GM19025 (cell line): ENCODE measurements around the gene STIMATE.

ENCODE experiments used
- ATAC-seq: cut with Tn5 transposase; IDR thresholded peaks from one replicate; pipeline ENCODE4 v1.9.1; 2021; ENCODE audit warnings: mild to moderate bottlenecking, low read depth, moderate library complexity; ENCODE audit not compliant: unreplicated experiment

Gene STIMATE

DNA sequence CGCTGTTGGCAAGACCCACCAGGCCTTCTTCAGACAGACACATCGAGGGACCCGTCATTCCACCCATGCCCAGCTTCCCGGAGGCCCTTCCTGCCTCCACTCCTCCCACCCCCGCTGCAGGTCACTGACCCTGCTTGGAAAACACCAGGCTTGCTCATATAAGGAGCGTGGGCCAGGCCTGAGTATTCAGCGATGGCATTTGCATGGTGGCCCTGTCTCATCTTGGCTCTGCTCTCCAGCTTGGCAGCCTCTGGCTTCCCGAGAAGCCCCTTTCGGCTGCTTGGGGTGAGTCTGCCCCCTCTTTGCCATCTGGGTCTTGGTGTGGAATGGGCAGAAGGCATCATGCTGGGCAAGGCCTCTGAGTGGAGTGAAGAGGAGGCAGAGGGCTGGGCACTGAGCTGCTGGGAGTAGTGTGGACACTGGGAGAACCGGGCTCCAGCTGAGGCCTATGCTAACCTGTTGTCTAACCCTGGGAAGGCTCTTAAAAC is 102.7 kb downstream of the STIMATE start, which contains the start of gene ITIH3:
Gene ITIH3, plus strand, starts transcription at position 185 of the 488 bp plus-strand sequence. Its CDS starts 8 bp downstream, at position 193.
- ATAC-seq = no peak

DNA sequence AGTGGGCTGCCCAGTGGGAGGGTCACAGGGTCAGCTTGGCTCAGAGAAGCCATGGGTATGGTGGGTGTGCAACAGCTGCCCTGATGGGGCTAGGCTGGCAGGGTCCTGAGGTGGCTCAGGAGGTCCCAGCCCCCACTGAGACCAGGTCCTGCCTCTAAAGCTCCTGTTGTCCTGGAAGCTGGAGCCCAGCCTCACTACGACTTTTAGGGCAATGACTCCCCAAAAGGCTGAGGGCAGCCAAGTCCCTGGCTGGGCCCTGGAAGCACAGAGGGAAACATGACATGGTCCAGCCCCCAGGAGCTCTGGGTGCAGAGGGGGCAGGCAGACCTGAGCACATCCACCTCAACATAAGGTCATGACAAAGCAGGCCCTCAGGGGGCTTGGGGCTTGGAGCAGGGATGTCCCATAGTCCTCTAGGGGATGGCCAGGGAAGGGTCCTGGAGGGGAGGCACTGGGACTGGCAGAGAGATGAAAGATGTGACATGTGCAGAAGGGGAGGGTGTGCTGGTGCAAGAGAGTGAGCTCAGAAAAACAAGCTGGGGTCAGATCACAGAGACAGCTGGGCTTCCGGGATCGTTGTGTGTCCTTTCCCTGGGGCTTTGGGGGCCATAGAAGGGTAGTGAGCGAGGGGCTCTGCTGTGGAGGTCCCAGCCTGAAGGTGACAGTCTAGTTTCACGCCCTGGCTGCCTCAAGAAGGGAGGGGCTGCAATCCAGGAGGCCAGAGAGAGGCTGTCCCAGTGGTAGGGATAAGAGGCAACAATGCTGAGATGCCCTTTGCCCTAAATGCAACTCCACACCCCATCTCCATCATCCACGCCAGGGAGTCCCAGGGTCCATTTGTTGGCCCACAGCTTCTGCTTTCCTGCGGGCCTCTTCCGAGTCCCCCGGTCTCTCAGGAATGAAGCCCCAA is 103.4 kb downstream of the STIMATE start:
- ATAC-seq = no peak

DNA sequence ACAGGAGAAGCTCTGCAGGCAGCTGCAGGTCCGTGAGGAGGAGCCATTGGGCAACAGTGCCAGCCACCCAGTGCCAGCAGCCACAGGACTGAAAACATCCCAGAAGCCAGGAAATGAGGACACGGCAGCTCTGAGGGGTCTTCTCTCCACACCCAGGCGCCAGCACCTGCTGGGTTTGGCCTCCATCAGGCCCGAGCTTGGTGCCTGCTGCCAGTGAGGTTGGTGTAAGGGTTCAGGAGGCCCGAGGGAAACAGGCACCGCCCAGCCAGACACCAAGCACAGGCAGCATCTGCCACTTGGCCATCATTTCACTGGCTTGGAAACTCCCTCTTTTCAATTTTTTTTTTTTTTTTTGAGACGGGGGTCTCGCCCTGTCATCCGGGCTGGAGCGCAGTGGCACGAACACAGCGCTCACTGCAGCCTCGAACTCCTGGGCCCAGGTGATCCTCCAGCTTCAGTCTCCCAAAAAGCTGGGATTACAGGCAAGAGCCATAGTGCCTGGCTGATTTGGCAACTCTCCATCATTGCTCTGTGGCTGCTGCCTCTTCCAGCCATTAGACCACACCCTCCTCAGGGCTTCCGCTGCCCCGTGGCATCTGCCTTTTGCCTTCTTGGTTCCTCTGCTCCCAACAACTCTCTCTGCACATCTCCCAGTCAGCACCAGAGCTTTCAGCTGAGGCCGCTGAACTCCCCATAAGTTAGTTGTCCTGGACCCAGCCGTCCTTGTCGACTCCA is 104.2 kb downstream of the STIMATE start:
- ATAC-seq = no peak

DNA sequence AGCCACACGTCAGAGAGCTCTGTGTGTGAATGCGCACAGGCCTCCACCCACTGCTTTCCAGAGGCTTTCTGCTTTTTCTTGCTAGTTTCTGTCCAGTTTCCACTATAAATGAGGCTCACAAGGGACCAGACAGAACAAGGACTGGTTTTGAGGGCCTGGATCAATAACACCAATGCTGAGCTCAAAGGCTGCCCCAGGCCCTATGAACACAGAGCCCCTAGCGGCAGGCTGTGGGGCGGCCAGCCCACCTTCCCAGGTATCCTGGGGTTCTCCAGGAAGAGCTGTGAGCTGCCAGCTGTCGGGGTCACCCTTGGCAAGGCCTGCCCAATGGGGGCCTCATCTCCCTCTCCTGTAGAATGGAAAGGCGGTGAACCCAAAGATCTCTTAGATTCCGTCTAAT is 104.9 kb downstream of the STIMATE start:
- ATAC-seq = no peak

DNA sequence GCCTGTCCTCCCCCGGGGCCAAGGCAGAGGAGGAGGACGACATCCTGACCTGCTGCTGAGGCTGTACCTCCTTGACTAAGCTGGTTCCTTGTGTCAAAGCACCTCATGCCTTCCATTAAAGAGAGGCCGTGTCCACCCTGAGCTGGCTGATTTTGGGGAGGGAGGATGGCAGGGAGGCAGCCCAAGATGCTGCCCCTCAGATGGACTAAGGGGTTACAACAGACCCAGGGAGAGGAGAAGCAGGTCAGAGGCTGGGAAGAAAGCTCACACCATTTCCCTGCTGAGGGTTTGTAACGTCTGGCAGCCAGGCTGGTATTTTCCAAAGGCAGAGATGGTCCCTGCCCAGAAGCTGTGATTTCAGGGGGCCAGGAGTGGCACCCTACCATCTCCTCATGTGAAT is 105.4 kb downstream of the STIMATE start:
- no peak for ATAC-seq

DNA sequence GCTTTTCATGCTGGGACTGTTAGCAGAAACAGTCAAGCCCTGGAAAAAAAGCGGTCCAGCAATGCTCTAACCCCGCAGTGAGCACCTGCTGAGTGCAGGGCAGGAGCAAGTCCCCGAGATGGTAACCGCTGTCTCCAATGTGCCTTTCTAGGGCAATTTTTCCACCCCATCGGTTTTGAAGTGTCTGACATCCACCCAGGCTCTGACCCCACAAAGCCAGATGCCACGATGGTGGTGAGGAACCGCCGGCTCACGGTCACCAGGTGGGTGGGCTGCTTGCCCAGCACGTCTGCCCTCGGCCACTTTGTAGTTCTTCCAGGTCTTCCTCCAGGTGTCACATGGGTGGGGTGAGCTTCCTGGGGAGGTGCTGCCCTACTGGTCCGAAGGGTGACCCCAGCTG is 106.0 kb downstream of the STIMATE start:
- ATAC-seq = no peak

DNA sequence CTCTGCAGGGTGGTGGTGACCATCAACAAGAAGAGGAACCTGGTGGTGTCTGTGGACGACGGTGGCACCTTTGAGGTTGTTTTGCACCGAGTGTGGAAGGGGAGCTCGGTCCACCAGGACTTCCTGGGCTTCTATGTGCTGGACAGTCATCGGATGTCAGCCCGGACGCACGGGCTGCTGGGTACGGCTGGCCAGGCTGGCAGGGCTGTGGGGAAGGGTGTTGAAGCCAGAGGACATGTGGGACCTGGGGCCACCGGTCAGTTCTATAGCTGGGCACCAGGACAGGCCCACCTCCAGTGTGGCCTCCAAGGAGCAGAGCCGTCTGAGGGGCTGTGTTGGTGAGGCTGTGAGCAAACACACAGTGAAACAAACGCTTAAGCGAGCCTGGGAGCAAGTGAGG is 106.6 kb downstream of the STIMATE start:
- ATAC-seq = no peak

DNA sequence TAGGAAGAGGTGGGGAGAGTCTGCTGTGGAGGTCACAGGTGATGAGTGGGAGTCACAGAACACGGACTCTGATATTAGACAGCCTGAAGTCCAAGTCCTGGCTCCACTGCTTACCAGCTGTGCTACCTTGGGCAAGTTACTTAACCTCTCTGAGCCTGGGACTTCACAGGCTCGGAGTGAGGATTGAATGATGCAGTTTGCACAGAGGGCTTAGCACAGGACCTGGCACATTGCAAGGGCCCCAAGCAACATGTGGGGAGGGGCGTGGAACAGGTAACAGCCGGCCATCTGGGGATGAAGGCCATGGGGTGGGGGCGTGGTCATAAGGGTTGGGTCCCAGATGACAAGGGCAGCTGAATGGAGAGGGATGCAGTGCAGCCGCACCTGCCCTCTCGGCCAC is 107.0 kb downstream of the STIMATE start:
- no peak for ATAC-seq

DNA sequence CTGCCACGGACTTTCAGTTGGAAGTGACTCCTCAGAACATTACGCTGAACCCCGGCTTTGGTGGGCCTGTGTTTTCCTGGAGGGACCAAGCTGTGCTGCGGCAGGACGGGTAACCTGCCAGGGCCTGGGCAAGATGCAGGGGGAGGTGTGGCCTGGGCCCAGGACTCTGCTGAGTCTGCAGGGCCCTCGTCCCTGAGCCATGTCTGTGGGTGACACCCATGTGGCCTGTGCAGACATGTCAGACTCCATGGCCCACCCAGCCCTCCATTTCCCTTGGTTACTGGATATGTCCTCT is 107.7 kb downstream of the STIMATE start:
- no peak for ATAC-seq

DNA sequence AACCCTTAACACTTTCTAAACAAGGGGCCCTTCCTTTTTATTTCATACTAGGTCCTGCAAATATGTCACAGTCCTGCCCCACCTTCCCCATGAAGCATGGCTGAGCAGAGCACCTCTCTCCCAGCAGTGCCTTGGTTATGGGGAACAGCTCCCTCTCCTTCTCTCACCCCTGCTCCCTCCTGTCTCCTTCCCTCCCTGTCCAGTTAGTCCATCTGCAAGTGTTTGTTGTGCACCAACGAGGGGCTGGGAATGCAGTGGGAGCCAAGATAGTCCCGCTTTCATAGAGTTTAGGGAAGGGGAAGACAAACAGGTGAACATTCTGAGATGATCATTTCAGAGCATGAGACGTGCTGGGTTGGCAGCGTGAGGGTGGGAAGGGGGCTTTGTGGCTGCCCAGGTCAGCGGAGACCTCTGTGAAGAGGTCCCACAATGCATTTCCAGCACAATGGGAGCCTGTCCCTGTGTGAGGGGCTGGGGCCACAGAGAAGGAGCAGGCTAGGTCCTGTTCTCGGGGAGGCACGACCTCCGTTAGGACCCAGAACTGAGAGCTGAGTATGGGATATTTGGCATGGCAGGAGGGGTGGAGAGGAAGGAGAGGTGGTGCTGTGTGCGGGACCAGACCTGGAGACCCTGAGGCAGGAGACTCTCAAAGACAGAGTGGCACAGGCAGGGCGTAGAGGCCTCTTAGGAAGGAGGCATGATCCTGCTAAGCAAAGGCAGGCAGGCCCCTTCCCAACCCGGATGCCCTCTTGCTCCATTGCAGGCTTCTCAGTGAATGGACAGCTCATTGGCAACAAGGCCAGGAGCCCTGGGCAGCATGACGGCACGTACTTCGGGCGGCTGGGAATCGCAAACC is 108.2 kb downstream of the STIMATE start:
- no peak for ATAC-seq

DNA sequence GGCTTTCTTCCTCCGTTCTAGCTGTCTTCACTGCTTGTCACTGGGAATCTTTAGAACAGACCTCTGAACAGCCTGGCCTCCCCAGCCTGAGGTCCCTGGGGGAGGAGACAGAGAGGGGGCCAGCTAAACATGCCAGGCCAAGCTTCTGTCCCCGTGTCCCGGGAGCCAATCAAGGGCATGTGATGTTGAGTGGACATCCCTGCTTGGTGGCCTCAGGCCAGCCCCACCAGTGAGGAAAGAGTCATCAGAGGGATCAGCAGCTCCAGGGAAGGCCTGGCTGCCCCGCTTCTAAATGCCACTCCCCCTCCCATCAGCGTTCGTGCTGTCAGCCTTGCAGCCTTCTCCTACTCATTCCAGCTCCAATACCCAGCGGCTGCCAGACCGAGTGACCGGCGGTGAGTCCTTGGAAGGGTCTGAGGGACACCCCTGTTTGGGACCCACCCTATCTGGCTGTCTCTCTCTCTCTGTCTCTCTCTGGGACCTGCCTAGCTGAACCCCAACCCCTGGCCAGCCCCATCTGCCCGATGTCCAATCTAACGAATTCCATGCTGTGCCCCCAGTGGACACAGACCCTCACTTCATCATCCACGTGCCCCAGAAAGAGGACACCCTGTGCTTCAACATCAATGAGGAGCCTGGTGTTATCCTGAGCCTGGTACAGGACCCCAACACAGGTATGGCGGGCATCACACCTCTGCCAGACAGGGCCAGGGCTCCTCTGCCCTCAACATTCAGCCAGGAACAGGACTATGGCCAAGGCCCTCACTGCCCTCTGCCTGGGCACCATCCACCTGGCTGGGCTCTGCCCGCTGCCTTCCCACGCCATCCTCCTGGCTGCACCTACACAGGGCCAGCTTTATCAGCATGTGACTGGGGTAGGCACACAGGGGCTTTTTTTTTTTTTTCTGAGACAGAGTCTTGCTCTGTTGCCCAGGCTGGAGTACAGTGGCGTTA is 109.4 kb downstream of the STIMATE start:
- no peak for ATAC-seq

DNA sequence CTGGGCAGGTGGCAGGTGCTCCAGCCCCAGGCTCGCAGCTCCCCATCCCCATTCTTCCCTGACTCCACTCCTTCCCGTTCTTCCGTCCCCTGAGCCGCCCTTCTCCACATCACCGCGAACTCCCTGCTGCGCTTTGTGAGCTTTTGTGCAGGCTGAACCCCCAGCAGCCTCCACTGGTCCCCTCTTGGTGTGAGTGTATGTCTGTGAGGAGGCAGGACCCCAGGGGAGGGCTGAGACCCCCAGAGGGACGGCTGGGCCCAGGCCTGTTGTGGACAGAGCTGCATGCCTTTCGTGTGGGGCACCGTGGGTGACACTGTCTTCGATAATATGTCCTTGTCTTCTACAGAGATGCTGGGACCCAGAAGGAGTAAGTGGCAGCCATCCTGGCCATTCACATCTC is 110.1 kb downstream of the STIMATE start:
- ATAC-seq = no peak
